Breast epithelium (tissue), 3 donors: ENCODE measurements around the gene LDLRAD4.

Experiments used
- POLR2A ChIP-seq: fragments of 450-650 bp; IDR thresholded peaks from one replicate; pipeline ENCODE4 v1.6.1; 2016; ENCODE audit warnings: antibody characterized with exemption, mild to moderate bottlenecking, moderate library complexity
- POLR2AphosphoS5 ChIP-seq, 3 donors: sonication (generic); formaldehyde crosslinking; IDR thresholded peaks; one replicate each; pipeline ENCODE4 v1.6.1; 2017; ENCODE audit warnings: antibody characterized with exemption in 3 of 3
- TF ChIP-seq, protein P1 (sequence below), 3 donors: fragments of 450-650 bp; IDR thresholded peaks; one replicate each; pipeline ENCODE4 v1.5.1; 2016 to 2017; ENCODE audit warnings: antibody characterized with exemption in 3 of 3, mild to moderate bottlenecking in 3 of 3, moderate library complexity in 3 of 3

GRCh38 chr18:13261661-13262357 is 43.2 kb downstream of the LDLRAD4 start:
- TF ChIP-seq POLR2A (no peak), POLR2AphosphoS5 (IDR thresholded peaks at IDR 0.05) (no peak)
- TF ChIP-seq, protein P1, sequence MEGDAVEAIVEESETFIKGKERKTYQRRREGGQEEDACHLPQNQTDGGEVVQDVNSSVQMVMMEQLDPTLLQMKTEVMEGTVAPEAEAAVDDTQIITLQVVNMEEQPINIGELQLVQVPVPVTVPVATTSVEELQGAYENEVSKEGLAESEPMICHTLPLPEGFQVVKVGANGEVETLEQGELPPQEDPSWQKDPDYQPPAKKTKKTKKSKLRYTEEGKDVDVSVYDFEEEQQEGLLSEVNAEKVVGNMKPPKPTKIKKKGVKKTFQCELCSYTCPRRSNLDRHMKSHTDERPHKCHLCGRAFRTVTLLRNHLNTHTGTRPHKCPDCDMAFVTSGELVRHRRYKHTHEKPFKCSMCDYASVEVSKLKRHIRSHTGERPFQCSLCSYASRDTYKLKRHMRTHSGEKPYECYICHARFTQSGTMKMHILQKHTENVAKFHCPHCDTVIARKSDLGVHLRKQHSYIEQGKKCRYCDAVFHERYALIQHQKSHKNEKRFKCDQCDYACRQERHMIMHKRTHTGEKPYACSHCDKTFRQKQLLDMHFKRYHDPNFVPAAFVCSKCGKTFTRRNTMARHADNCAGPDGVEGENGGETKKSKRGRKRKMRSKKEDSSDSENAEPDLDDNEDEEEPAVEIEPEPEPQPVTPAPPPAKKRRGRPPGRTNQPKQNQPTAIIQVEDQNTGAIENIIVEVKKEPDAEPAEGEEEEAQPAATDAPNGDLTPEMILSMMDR (IDR thresholded peaks at IDR 0.05): no peak
